Ectodermal cell (in vitro differentiated cells): Measurements from ENCODE around the gene IMP4.

Source experiments
- H3K27ac ChIP-seq: 2 replicates; pipeline ENCODE4 v1.7.0; 2013; ENCODE audit warnings: mild to moderate bottlenecking, low read depth, low read length; ENCODE audit not compliant: insufficient read depth, poor library complexity, severe bottlenecking
- H3K27me3 ChIP-seq: 2 replicates; pipeline ENCODE4 v1.7.0; 2013; ENCODE audit warnings: mild to moderate bottlenecking, low read length; ENCODE audit not compliant: insufficient read depth, control insufficient read depth, poor library complexity, severe bottlenecking
- H3K36me3 ChIP-seq: one replicate; pipeline ENCODE4 v1.7.0; 2013; ENCODE audit warnings: low read length; ENCODE audit not compliant: control insufficient read depth, insufficient read depth
- H3K4me1 ChIP-seq: one replicate; pipeline ENCODE4 v1.7.0; 2013; ENCODE audit warnings: low read length; ENCODE audit not compliant: control insufficient read depth, insufficient read depth
- H3K4me3 ChIP-seq: 2 replicates; pipeline ENCODE4 v1.7.0; 2013; ENCODE audit warnings: low read depth, low read length, control low read depth; ENCODE audit not compliant: insufficient read depth
- H3K9me3 ChIP-seq: 2 replicates; pipeline ENCODE4 v1.7.0; 2013; ENCODE audit warnings: mild to moderate bottlenecking, low read length, moderate library complexity; ENCODE audit not compliant: control insufficient read depth
- WGBS, 2 experiments: methylation state at CpG; one replicate each; pipeline ENCODE4 v1.1.7; 2013; ENCODE audit warnings: missing lambda C conversion rate in 2 of 2; 5-methylcytosine and 5-hydroxymethylcytosine counted together

The IMP4 gene

GRCh38 chr2:130336150-130336876 lies 6.4 kb upstream of the IMP4 start:
- Histone ChIP-seq H3K36me3 (peaks cover 9% of the 10 kb centered on the region), H3K4me1 (no peaks in the 10 kb centered on the region), H3K27ac (no peak overlapping the region), H3K9me3 (no peaks in the 10 kb centered on the region), H3K27me3 (no peaks in the 10 kb centered on the region), H3K4me3 (no peak overlapping the region)
- 85 to 92% methylated on average over 12 to 13 of the region's 13 CpGs for WGBS, 2 experiments

- WGBS, 2 experiments: 7 to 8% methylated on average over 29 of the region's 29 CpGs
- no peak overlapping the region for H3K27ac ChIP-seq
Measured at GRCh38 chr2:130336877-130337734, 5.6 kb upstream of the IMP4 start.

GRCh38 chr2:130337735-130338325 lies 4.9 kb upstream of the IMP4 start:
- no peak overlapping the region for H3K27ac ChIP-seq
- WGBS, 2 experiments: 59 to 70% methylated on average over 8 of the region's 8 CpGs

More at GRCh38 chr2:130336877-130337734, 5.6 kb upstream of the IMP4 start:
- Histone ChIP-seq H3K9me3 (no peaks in the 10 kb centered on the region), H3K4me1 (no peaks in the 10 kb centered on the region), H3K27me3 (no peaks in the 10 kb centered on the region), H3K4me3 (peak overlapping the region; percentile 72), H3K36me3 (peaks cover 9% of the 10 kb centered on the region)

GRCh38 chr2:130338793-130339345 lies 3.8 kb upstream of the IMP4 start:
- 93 to 97% methylated on average over 12 of the region's 12 CpGs for WGBS, 2 experiments
- Histone ChIP-seq H3K36me3 (peaks cover 9% of the 10 kb centered on the region), H3K27ac (no peak overlapping the region), H3K4me1 (no peaks in the 10 kb centered on the region), H3K27me3 (no peaks in the 10 kb centered on the region), H3K9me3 (no peaks in the 10 kb centered on the region), H3K4me3 (no peak overlapping the region)

More at GRCh38 chr2:130337735-130338325, 4.9 kb upstream of the IMP4 start:
- peak overlapping the region; percentile 72 for H3K4me3 ChIP-seq
- H3K27me3 ChIP-seq: no peaks in the 10 kb centered on the region
- no peaks in the 10 kb centered on the region for H3K9me3 ChIP-seq
- H3K4me1 ChIP-seq: no peaks in the 10 kb centered on the region
- H3K36me3 ChIP-seq: peaks cover 9% of the 10 kb centered on the region

- H3K36me3 ChIP-seq: peaks cover 13% of the 10 kb centered on the region
- no peak overlapping the region for H3K4me3 ChIP-seq
- no peaks in the 10 kb centered on the region for H3K9me3 ChIP-seq
- H3K27me3 ChIP-seq: no peaks in the 10 kb centered on the region
- WGBS, 2 experiments: 93 to 95% methylated on average over 10 of the region's 10 CpGs
- no peak overlapping the region for H3K27ac ChIP-seq
- H3K4me1 ChIP-seq: no peaks in the 10 kb centered on the region
Measured at GRCh38 chr2:130339885-130340745, 2.6 kb upstream of the IMP4 start.

GRCh38 chr2:130341562-130342019 lies 1.1 kb upstream of the IMP4 start:
- 1 to 3% methylated on average over 24 of the region's 24 CpGs for WGBS, 2 experiments
- H3K27ac ChIP-seq: no peak overlapping the region
- no peaks in the 10 kb centered on the region for H3K27me3 ChIP-seq
- H3K36me3 ChIP-seq: peaks cover 28% of the 10 kb centered on the region
- H3K4me3 ChIP-seq: peak overlapping the region; percentile 93
- no peaks in the 10 kb centered on the region for H3K4me1 ChIP-seq
- no peaks in the 10 kb centered on the region for H3K9me3 ChIP-seq

GRCh38 chr2:130342020-130342532 lies 621 bp upstream of the IMP4 start:
- H3K27me3 ChIP-seq: no peaks in the 10 kb centered on the region
- WGBS, 2 experiments: 0% methylated on average over 24 of the region's 24 CpGs
- H3K4me3 ChIP-seq: peak overlapping the region; percentile 93
- H3K36me3 ChIP-seq: peaks cover 32% of the 10 kb centered on the region
- H3K9me3 ChIP-seq: no peaks in the 10 kb centered on the region
- H3K27ac ChIP-seq: peak overlapping the region; percentile 81
- H3K4me1 ChIP-seq: no peaks in the 10 kb centered on the region

GRCh38 chr2:130344578-130344977 lies 1.9 kb downstream of the IMP4 start:
- no peak overlapping the region for H3K27ac ChIP-seq
- no peaks in the 10 kb centered on the region for H3K9me3 ChIP-seq
- no peaks in the 10 kb centered on the region for H3K4me1 ChIP-seq
- H3K4me3 ChIP-seq: no peak overlapping the region
- peaks cover 29% of the 10 kb centered on the region for H3K36me3 ChIP-seq
- 96 to 99% methylated on average over 2 to 4 of the region's 4 CpGs for WGBS, 2 experiments
- no peaks in the 10 kb centered on the region for H3K27me3 ChIP-seq

GRCh38 chr2:130345091-130345490 lies 2.4 kb downstream of the IMP4 start:
- H3K27ac ChIP-seq: no peak overlapping the region

More at GRCh38 chr2:130345091-130345490, 2.4 kb downstream of the IMP4 start:
- WGBS, 2 experiments: 96% methylated on average over 13 of the region's 13 CpGs
- Histone ChIP-seq H3K4me1 (no peaks in the 10 kb centered on the region), H3K9me3 (no peaks in the 10 kb centered on the region), H3K27me3 (no peaks in the 10 kb centered on the region), H3K36me3 (peaks cover 29% of the 10 kb centered on the region), H3K4me3 (no peak overlapping the region)
